Nephron progenitor cell (in vitro differentiated cells): ENCODE measurements around the gene HEATR1.
"Not testable (repeated sequence)": the region's sequence is repeated elsewhere in the genome, so short reads cannot be mapped to it uniquely, and the experiment has no call there.

Experiments
- DNase-seq: peaks from one replicate; pipeline ENCODE4 v3.0.0; 2021
- H3K27ac Mint-ChIP-seq: 2 replicates; pipeline ENCODE4 v1.8.0; 2021; ENCODE audit warnings: mild to moderate bottlenecking, moderate library complexity, mixed read lengths
- H3K27me3 Mint-ChIP-seq: 2 replicates; pipeline ENCODE4 v1.8.0; 2021; ENCODE audit warnings: mild to moderate bottlenecking, low read depth, mixed read lengths; ENCODE audit not compliant: poor library complexity
- H3K36me3 Mint-ChIP-seq: 2 replicates; pipeline ENCODE4 v1.8.0; 2021; ENCODE audit warnings: low read depth, mixed read lengths
- H3K4me1 Mint-ChIP-seq: 2 replicates; pipeline ENCODE4 v1.8.0; 2021; ENCODE audit warnings: mixed read lengths
- H3K4me3 Mint-ChIP-seq: 2 replicates; pipeline ENCODE4 v1.8.0; 2021; ENCODE audit warnings: mild to moderate bottlenecking, moderate library complexity, mixed read lengths
- H3K9me3 Mint-ChIP-seq: 2 replicates; pipeline ENCODE4 v1.8.0; 2021; ENCODE audit warnings: mild to moderate bottlenecking, moderate library complexity, mixed read lengths
- TF ChIP-seq, protein P1 (sequence below): fragments of 200-600 bp; sonication (generic); IDR thresholded peaks from 2 replicates; pipeline ENCODE4 v1.5.0; 2021; ENCODE audit warnings: antibody characterized with exemption

HEATR1 gene

DNA sequence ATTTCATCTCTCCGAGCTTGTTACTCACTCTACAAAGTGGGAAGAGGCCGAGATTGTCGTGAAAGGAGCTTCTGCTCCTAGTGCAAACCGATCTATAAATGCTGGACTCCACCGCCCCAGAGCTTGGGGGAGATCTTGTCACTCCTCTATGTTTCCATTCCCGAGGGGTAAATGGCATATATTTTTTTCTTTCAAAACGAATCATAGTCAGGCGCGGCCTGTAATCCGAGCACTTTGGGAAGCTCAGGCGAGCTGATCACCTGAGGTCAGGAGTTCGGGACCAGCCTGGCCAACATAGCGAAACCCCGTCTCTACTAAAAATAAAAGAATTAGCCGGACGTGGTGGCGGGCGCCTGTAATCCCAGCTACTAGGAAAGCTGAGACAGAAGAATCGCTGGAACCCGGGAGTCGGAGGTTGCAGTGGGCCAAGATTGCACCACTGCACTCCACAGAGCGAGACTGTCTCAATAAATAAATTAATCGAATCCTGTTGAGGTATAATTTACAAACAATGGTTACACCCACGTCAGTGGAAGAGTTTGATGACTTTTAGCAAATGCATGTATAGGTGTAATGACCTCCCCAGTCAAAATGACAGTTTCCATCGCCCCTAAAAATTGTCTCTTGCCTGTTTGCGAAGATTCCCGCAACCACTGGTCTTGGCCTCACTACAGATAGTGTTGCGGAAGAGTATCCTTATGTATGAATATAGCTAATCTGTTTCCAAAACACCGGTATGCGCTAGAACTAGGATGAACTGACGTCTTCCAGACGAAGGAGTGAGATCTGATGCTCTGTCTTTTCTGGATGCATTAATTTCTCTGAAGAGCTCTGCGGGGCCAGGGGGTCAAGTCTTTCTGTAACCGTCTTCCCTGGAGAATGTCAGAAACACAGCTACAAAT, 840 bp upstream of the HEATR1 start:
- H3K27ac Mint-ChIP-seq = peak overlapping the region; percentile 97
- peak overlapping the region; percentile 98 for H3K4me3 Mint-ChIP-seq
- TF ChIP-seq, protein P1, sequence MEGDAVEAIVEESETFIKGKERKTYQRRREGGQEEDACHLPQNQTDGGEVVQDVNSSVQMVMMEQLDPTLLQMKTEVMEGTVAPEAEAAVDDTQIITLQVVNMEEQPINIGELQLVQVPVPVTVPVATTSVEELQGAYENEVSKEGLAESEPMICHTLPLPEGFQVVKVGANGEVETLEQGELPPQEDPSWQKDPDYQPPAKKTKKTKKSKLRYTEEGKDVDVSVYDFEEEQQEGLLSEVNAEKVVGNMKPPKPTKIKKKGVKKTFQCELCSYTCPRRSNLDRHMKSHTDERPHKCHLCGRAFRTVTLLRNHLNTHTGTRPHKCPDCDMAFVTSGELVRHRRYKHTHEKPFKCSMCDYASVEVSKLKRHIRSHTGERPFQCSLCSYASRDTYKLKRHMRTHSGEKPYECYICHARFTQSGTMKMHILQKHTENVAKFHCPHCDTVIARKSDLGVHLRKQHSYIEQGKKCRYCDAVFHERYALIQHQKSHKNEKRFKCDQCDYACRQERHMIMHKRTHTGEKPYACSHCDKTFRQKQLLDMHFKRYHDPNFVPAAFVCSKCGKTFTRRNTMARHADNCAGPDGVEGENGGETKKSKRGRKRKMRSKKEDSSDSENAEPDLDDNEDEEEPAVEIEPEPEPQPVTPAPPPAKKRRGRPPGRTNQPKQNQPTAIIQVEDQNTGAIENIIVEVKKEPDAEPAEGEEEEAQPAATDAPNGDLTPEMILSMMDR = no peak
- H3K4me1 Mint-ChIP-seq = peaks cover 22% of the 10 kb centered on the region
- no peak for DNase-seq
- peaks cover 8% of the 10 kb centered on the region for H3K27me3 Mint-ChIP-seq
- no peaks in the 10 kb centered on the region for H3K9me3 Mint-ChIP-seq
- peaks cover 14% of the 10 kb centered on the region for H3K36me3 Mint-ChIP-seq

DNA sequence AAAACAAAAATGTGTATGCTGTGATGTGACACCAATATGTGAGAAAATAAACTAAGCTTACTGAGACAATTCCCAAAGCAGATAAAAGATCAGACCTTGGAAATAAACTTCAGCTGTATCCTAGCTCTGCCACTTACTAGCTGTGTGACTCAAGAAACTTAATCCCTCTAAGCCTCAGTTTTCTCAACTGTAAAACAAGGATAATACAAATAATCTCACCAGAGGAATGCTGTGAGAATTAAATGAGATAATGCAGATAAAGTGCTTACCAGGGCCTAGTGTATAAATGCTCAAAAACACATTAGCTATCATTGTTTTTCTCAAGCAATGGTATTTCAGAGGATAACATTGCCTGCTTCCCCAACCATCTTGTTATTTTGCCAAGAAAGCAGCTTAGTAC, 2.1 kb downstream of the HEATR1 start:
- Mint-ChIP-seq H3K27me3 (no peaks in the 10 kb centered on the region), H3K9me3 (no peaks in the 10 kb centered on the region), H3K4me3 (peak overlapping the region; percentile 98), H3K4me1 (peaks cover 22% of the 10 kb centered on the region), H3K36me3 (peaks cover 33% of the 10 kb centered on the region), H3K27ac (no peak overlapping the region)
- no peak for DNase-seq
- TF ChIP-seq, protein P1 = no peak

DNA sequence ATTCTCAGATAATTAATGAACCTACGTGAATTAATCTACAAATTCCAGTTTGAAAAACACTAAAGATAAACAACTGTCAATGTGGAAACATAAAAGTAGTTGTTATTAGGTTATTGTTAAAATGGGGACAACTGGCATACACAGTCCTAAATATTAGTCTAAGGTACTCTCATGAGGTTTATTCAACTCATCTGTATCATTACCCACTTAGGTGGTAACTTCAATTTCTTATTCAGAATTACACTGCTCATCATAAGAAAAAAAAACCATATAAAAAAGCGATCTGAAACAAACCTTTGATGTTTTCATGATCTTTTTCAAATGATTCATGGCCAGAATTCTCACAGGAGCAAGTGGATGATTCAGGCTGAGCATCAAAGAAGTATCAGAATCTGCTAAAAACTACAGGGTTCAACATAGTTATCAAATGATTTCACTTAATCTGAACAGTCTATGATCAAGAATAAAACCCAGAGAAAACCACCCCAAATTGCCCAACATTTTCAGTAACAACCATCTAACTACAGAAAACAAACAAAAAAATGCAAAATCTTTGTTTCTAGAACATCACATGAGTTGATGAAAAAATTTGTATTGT, 13.7 kb downstream of the HEATR1 start:
- no peaks in the 10 kb centered on the region for H3K4me1 Mint-ChIP-seq

DNA sequence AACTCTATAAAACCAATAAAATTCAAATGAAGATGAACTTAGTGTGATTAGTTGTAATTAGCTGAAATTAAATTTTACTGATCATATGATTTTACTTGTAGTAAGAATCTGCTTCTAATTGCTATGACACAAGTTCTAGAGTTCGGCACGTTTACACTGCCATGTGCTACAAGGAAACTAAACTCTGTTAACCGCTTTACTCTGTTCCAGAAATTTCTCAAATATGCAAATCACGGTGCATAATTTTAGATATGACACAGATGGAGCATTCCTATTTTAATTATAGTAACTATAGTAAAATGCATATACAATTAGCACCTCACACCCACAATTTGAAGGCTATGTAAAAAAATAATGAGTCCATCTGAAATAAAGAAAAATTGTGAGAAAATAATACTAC, 14.8 kb downstream of the HEATR1 start:
- Mint-ChIP-seq H3K27ac (no peak overlapping the region), H3K4me3 (no peak overlapping the region), H3K27me3 (no peaks in the 10 kb centered on the region), H3K4me1 (no peaks in the 10 kb centered on the region), H3K36me3 (peaks cover 62% of the 10 kb centered on the region), H3K9me3 (no peaks in the 10 kb centered on the region)
- TF ChIP-seq, protein P1 = no peak
- no peak for DNase-seq

More for the DNA sequence above, 13.7 kb downstream of the HEATR1 start:
- peaks cover 61% of the 10 kb centered on the region for H3K36me3 Mint-ChIP-seq
- no peak overlapping the region for H3K27ac Mint-ChIP-seq
- no peak for DNase-seq
- H3K4me3 Mint-ChIP-seq = no peak overlapping the region
- TF ChIP-seq, protein P1 = no peak
- no peaks in the 10 kb centered on the region for H3K9me3 Mint-ChIP-seq
- H3K27me3 Mint-ChIP-seq = no peaks in the 10 kb centered on the region

DNA sequence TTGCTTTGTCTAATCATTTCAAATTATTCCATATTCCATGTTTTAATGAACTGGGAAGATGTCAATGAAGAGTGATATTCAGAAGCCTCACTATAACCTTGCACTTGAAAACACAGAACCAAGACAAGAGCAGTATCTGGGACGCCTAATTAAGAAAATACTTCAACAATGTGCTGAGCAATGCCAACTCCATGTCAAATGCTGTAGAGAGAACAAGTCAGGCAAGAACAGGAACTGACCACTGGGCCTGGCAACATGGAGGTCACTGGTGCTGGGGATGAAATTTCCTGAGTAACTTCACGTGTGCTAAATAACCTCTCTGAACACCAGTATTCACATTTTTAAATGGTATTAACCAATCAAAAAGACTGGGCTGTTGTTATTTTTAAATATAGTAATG, 22.8 kb downstream of the HEATR1 start:
- no peak for DNase-seq
- Mint-ChIP-seq H3K36me3 (peaks cover 74% of the 10 kb centered on the region), H3K4me1 (no peaks in the 10 kb centered on the region), H3K27ac (no peak overlapping the region), H3K27me3 (no peaks in the 10 kb centered on the region), H3K9me3 (no peaks in the 10 kb centered on the region), H3K4me3 (no peak overlapping the region)
- TF ChIP-seq, protein P1 = no peak

DNA sequence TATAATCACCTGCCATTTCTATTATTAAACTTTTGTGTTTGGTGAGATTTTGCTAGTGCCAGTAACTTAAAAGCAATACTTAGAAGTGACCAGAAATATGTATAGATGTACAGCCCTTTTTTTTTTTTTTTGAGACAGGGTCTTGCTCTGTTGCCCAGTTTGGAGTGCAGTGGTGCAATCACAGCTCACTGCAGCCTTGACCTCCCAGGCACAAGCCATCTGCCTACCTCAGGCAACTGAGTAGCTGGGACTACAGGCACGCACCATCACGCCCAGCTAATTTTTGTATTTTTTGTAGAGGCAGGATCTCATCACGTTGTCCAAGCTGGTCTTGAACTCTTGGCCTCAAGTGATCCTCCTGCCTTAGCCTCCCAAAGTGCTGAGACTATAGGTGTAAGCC, 23.9 kb downstream of the HEATR1 start:
- H3K9me3 Mint-ChIP-seq, H3K4me1 Mint-ChIP-seq, DNase-seq, H3K4me3 Mint-ChIP-seq, H3K27me3 Mint-ChIP-seq, H3K27ac Mint-ChIP-seq: not testable (repeated sequence)
- H3K36me3 Mint-ChIP-seq = peaks cover 75% of the 10 kb centered on the region
